Central memory CD8-positive, alpha-beta T cell (primary cell): Measurements from ENCODE around the gene POU2F3.

ENCODE experiments used
- ATAC-seq: fragments of 150-1000 bp; cut with Tn5 transposase; replicated peaks from 2 replicates; pipeline ENCODE4 v1.10.0; 2022; ENCODE audit warnings: mild to moderate bottlenecking, moderate FRiP score, moderate number of reproducible peaks; ENCODE audit not compliant: poor library complexity, severe bottlenecking; ENCODE audit errors: extremely low read depth
- DNase-seq, 2 donors: peaks; one replicate each; pipeline ENCODE4 v3.0.0; 2021; ENCODE audit warnings: low spot score in 2 of 2
- H3K27ac Mint-ChIP-seq: one replicate; pipeline ENCODE4 v1.8.0; 2022; ENCODE audit warnings: low read depth, mild to moderate bottlenecking, moderate library complexity, mixed read lengths
- H3K27me3 Mint-ChIP-seq: one replicate; pipeline ENCODE4 v1.8.0; 2022; ENCODE audit warnings: mixed read lengths
- H3K36me3 Mint-ChIP-seq: one replicate; pipeline ENCODE4 v1.8.0; 2022; ENCODE audit warnings: mild to moderate bottlenecking, moderate library complexity, mixed read lengths; ENCODE audit not compliant: insufficient read depth
- H3K4me1 Mint-ChIP-seq: one replicate; pipeline ENCODE4 v1.8.0; 2022; ENCODE audit warnings: mixed read lengths
- H3K4me3 Mint-ChIP-seq: one replicate; pipeline ENCODE4 v1.8.0; 2022; ENCODE audit warnings: mild to moderate bottlenecking, moderate library complexity, mixed read lengths
- H3K9me3 Mint-ChIP-seq: one replicate; pipeline ENCODE4 v1.8.0; 2022; ENCODE audit warnings: mixed read lengths

Gene POU2F3

DNA sequence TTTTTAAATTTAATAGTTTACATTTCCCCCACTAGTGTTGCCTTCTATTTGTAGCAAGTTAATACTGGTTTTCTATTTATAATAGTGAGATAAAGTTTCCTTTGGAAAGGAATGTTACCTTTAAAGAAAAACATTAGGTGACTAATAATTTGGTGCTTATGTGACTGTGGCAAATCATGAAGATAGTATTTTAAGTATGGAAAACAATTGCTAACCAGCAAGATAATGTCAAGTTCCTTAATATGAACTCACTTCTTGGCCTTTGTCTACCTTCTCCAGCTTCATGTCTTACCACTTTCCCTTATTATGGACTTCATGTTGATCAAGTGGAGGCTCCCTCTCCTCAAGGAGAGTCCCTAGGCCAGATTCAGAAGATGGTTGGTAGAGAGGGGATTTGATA, 123.5 kb downstream of the POU2F3 start:
- H3K27ac Mint-ChIP-seq, result no peak overlapping the region
- H3K4me1 Mint-ChIP-seq, result no peaks in the 10 kb centered on the region
- H3K36me3 Mint-ChIP-seq, result no peaks in the 10 kb centered on the region
- H3K9me3 Mint-ChIP-seq, result no peaks in the 10 kb centered on the region
- ATAC-seq (no peak), DNase-seq (no peak)
- no peak overlapping the region for H3K4me3 Mint-ChIP-seq
- H3K27me3 Mint-ChIP-seq, result peaks cover under 1% of the 10 kb centered on the region

DNA sequence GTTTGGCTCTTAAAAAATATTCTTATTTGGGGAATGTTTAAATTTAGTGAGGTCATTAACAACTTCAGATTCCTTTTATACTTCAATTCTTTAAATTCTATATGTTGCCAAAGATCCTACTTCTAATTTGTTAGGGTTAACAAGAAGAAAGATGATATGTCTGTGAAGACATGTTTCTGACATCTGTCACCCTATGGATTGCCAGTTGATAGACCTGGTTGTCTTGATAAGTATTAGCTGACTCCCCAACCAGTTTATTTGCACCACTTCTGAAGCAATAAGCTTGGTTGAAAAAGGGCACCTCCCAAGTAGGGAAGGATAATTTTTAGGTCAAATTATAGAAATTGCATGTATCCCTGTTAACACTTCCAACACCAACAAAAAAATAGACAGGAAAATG, 125.6 kb downstream of the POU2F3 start:
- Mint-ChIP-seq H3K4me3 (no peak overlapping the region), H3K27me3 (no peaks in the 10 kb centered on the region), H3K27ac (no peak overlapping the region), H3K36me3 (no peaks in the 10 kb centered on the region), H3K4me1 (no peaks in the 10 kb centered on the region), H3K9me3 (no peaks in the 10 kb centered on the region)
- ATAC-seq (no peak), DNase-seq (no peak)
